Neural progenitor cell (in vitro differentiated cells): ENCODE data around the gene SLC25A29. TPM values are rescaled to one million over a fixed set of nuclear protein-coding genes. Genes with fewer than 3 reads are reported as not detected.
A peak's percentile ranks its signal among the peaks of the same experiment; 100 is the strongest.

ENCODE experiments used
- DNase-seq: peaks from one replicate; pipeline ENCODE4 v3.0.0-alpha.2; 2016; ENCODE audit warnings: low spot score
- H2AFZ ChIP-seq: fragments of 200-600 bp; sonication (generic); replicated peaks from 2 replicates; pipeline ENCODE4 v1.6.1; 2016; ENCODE audit warnings: antibody characterized with exemption
- H3F3A ChIP-seq: fragments of 200-600 bp; sonication (generic); 2 replicates; pipeline ENCODE4 v1.6.1; 2016; ENCODE audit warnings: antibody characterized with exemption, low read depth
- H3K27ac ChIP-seq: fragments of 200-600 bp; sonication (generic); 2 replicates; pipeline ENCODE4 v1.5.1; 2016; ENCODE audit warnings: mild to moderate bottlenecking
- H3K27me3 ChIP-seq: fragments of 200-600 bp; sonication (generic); 2 replicates; pipeline ENCODE4 v1.6.1; 2016; ENCODE audit warnings: mild to moderate bottlenecking, moderate library complexity
- H3K36me3 ChIP-seq: fragments of 200-600 bp; sonication (generic); 2 replicates; pipeline ENCODE4 v1.5.1; 2016
- H3K4me1 ChIP-seq: fragments of 200-600 bp; sonication (generic); 2 replicates; pipeline ENCODE4 v1.6.1; 2016; ENCODE audit warnings: mixed run types
- H3K4me2 ChIP-seq: fragments of 200-600 bp; sonication (generic); 2 replicates; pipeline ENCODE4 v1.6.1; 2016
- H3K4me3 ChIP-seq: fragments of 200-600 bp; sonication (generic); 2 replicates; pipeline ENCODE4 v1.5.1; 2016
- H3K79me2 ChIP-seq: fragments of 200-600 bp; sonication (generic); 2 replicates; pipeline ENCODE4 v1.6.1; 2016; ENCODE audit warnings: low read depth
- H3K9ac ChIP-seq: fragments of 200-600 bp; sonication (generic); 2 replicates; pipeline ENCODE4 v1.6.1; 2016
- H3K9me3 ChIP-seq: fragments of 200-600 bp; sonication (generic); 2 replicates; pipeline ENCODE4 v1.5.1; 2016; ENCODE audit warnings: low read depth
- H4K20me1 ChIP-seq: fragments of 200-600 bp; sonication (generic); 2 replicates; pipeline ENCODE4 v1.6.1; 2016; ENCODE audit warnings: low read depth
- H3K27ac Mint-ChIP-seq: 3 replicates; pipeline ENCODE4 v1.8.0; 2021; ENCODE audit warnings: mixed read lengths
- H3K27me3 Mint-ChIP-seq: 2 replicates; pipeline ENCODE4 v1.8.0; 2022; ENCODE audit warnings: low read depth, mild to moderate bottlenecking, inconsistent platforms, moderate library complexity, mixed read lengths; ENCODE audit not compliant: insufficient read depth
- H3K36me3 Mint-ChIP-seq: 3 replicates; pipeline ENCODE4 v1.8.0; 2021; ENCODE audit warnings: mixed read lengths
- H3K4me1 Mint-ChIP-seq: 3 replicates; pipeline ENCODE4 v1.8.0; 2021; ENCODE audit warnings: mixed read lengths
- H3K4me3 Mint-ChIP-seq: 3 replicates; pipeline ENCODE4 v1.8.0; 2021; ENCODE audit warnings: mild to moderate bottlenecking, moderate library complexity, mixed read lengths
- H3K9me3 Mint-ChIP-seq: 3 replicates; pipeline ENCODE4 v1.8.0; 2020; ENCODE audit warnings: mixed read lengths
- EZH2 ChIP-seq: fragments of 200-600 bp; sonication (generic); IDR thresholded peaks from 2 replicates; pipeline ENCODE4 v1.6.1; 2017; ENCODE audit warnings: antibody characterized with exemption, mild to moderate bottlenecking, moderate library complexity
- EZH2phosphoT487 ChIP-seq: fragments of 200-600 bp; sonication (generic); IDR thresholded peaks from 2 replicates; pipeline ENCODE4 v1.6.1; 2017; ENCODE audit warnings: antibody characterized with exemption
- total RNA-seq: library from RNA; depleted of rRNA; stranded (reverse); fragments of >200 nt; gene quantifications from 2 replicates; pipeline ENCODE4 v1.2.3, GENCODE V29; 2015; ENCODE audit warnings: low replicate concordance
- TF ChIP-seq, protein P1 (sequence below): fragments of 200-600 bp; sonication (generic); IDR thresholded peaks from 2 replicates; pipeline ENCODE4 v1.5.1; 2017; ENCODE audit warnings: antibody characterized with exemption, mild to moderate bottlenecking

The SLC25A29 gene
- total RNA-seq, 1 donor from 2014 or later: 103 TPM

DNA sequence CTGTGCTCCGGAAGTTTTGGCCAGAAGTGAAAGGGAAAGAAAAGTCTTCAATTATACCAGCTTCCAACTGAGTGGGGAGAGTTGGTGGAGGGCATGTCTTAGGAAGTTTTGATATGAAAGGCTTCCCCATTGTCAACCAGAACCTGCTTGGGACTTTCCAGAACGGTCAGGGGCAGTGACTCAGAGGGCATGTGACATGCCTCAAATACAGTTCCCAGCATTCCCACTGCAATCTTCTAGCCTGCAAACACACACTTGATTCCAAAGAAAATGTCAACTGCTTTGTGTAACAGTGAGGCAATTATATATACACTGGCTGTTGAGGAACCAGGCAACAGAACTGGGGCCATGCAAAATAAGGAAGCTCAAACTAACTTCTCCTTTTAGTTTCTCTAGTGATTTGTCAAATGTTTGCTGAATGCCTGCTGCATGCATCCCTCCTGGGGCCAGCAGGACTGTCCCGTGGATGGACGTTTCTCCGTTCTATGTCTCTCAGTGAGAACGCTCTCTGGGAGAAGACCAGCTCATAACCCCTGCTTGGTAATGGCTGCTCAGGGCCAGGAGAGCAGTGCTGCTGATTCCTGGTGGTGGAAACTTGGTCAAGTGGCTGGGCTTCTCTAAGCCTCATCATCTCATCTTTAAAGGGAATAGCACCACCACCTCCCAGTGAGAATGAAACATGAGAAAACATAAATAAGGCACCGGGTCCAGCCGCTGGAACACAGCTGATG is 35.2 kb upstream of the SLC25A29 start:
- Mint-ChIP-seq H3K4me1 (no peaks in the 10 kb centered on the region), H3K36me3 (peaks cover 17% of the 10 kb centered on the region), H3K4me3 (no peak overlapping the region), H3K27me3 (no peaks in the 10 kb centered on the region), H3K27ac (peak overlapping the region; percentile 5), H3K9me3 (peaks cover 2% of the 10 kb centered on the region)
- Histone ChIP-seq H4K20me1 (no peaks in the 10 kb centered on the region), H3K4me3 (no peak overlapping the region), H3K4me2 (no peak overlapping the region), H3K27ac (no peak overlapping the region), H3K79me2 (no peaks in the 10 kb centered on the region), H3F3A (no peaks in the 10 kb centered on the region), H3K36me3 (no peaks in the 10 kb centered on the region), H2AFZ (no peak overlapping the region), H3K9ac (no peak overlapping the region), H3K9me3 (no peaks in the 10 kb centered on the region), H3K27me3 (no peaks in the 10 kb centered on the region), H3K4me1 (no peaks in the 10 kb centered on the region)
- TF ChIP-seq EZH2: no peak
- TF ChIP-seq EZH2phosphoT487: no peak
- TF ChIP-seq, protein P1, sequence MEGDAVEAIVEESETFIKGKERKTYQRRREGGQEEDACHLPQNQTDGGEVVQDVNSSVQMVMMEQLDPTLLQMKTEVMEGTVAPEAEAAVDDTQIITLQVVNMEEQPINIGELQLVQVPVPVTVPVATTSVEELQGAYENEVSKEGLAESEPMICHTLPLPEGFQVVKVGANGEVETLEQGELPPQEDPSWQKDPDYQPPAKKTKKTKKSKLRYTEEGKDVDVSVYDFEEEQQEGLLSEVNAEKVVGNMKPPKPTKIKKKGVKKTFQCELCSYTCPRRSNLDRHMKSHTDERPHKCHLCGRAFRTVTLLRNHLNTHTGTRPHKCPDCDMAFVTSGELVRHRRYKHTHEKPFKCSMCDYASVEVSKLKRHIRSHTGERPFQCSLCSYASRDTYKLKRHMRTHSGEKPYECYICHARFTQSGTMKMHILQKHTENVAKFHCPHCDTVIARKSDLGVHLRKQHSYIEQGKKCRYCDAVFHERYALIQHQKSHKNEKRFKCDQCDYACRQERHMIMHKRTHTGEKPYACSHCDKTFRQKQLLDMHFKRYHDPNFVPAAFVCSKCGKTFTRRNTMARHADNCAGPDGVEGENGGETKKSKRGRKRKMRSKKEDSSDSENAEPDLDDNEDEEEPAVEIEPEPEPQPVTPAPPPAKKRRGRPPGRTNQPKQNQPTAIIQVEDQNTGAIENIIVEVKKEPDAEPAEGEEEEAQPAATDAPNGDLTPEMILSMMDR: no peak
- no peak for DNase-seq

DNA sequence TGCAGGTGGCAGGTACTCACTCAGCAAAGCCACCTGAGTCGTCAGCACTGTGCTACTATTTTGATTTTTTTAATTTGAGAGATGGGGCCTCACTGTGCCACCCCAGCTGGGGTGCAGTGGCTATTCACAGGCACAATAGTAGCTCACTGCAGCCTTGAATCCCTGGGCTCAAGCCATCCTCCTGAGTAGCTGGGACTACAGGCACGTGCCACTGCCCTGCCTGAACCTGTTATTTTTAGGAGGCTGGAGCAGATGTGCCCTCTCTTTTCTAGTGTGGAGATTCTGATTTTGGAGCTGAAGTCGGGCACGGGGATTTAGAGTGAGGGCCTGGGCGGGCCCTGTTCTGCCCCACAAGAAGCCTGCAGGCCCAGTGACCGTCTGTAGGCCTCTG is 34.2 kb upstream of the SLC25A29 start:
- H3K27ac Mint-ChIP-seq: no peak overlapping the region
- no peak overlapping the region for H3K27ac ChIP-seq
- no peaks in the 10 kb centered on the region for H4K20me1 ChIP-seq
- no peaks in the 10 kb centered on the region for H3K27me3 Mint-ChIP-seq
- H3K36me3 Mint-ChIP-seq: peaks cover 17% of the 10 kb centered on the region
- no peaks in the 10 kb centered on the region for H3K27me3 ChIP-seq
- H2AFZ ChIP-seq: no peak overlapping the region
- no peaks in the 10 kb centered on the region for H3K4me1 ChIP-seq
- H3K4me3 Mint-ChIP-seq: no peak overlapping the region
- TF ChIP-seq, protein P1: no peak
- TF ChIP-seq EZH2phosphoT487 (no peak), EZH2 (no peak)
- no peaks in the 10 kb centered on the region for H3K79me2 ChIP-seq
- H3K9ac ChIP-seq: no peak overlapping the region
- no peak for DNase-seq
- H3F3A ChIP-seq: no peaks in the 10 kb centered on the region
- H3K4me1 Mint-ChIP-seq: no peaks in the 10 kb centered on the region
- no peak overlapping the region for H3K4me3 ChIP-seq
- H3K4me2 ChIP-seq: no peak overlapping the region
- H3K9me3 Mint-ChIP-seq: peaks cover 2% of the 10 kb centered on the region
- no peaks in the 10 kb centered on the region for H3K36me3 ChIP-seq
- H3K9me3 ChIP-seq: no peaks in the 10 kb centered on the region

DNA sequence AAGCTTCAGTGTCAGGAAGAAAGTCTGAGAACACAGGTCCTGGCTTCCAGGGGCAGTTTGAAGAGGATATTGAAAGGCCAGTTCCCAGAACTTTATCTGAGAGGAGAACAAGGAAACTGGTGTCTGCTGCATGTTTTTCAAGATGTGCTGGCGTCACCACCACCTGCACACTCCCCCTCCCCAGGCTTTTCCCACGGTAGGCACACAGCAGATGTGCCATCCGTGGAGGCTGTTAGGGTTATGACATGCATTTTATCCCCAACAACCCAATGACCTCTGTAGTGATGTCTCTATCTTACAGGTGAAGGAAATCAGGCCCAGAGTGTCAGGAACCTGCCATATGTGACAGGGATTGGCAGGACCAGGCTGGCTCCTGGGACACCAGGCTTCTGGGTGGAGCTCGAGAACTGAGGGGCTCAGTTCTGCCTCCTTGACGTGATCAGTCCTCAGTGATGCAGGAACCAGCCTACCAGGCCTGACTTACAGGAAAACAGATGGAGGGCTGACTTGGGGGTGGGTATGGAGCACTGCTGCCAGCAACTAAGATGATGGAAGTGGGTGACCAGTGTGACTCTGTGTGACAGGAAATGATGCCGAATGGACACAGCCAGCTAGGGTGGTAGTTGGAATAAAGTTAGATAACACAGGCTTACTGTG is 33.6 kb upstream of the SLC25A29 start:
- Mint-ChIP-seq H3K27me3 (no peaks in the 10 kb centered on the region), H3K9me3 (peaks cover 2% of the 10 kb centered on the region), H3K36me3 (peaks cover 17% of the 10 kb centered on the region), H3K4me1 (no peaks in the 10 kb centered on the region), H3K27ac (no peak overlapping the region), H3K4me3 (no peak overlapping the region)
- H3K4me1 ChIP-seq: no peaks in the 10 kb centered on the region
- H3K27me3 ChIP-seq: no peaks in the 10 kb centered on the region
- TF ChIP-seq EZH2 (no peak), EZH2phosphoT487 (no peak)
- TF ChIP-seq, protein P1: no peak
- H3K4me3 ChIP-seq: no peak overlapping the region
- H3F3A ChIP-seq: no peaks in the 10 kb centered on the region
- no peaks in the 10 kb centered on the region for H3K79me2 ChIP-seq
- no peak overlapping the region for H3K27ac ChIP-seq
- H3K9me3 ChIP-seq: no peaks in the 10 kb centered on the region
- H4K20me1 ChIP-seq: no peaks in the 10 kb centered on the region
- no peak overlapping the region for H3K4me2 ChIP-seq
- H3K36me3 ChIP-seq: no peaks in the 10 kb centered on the region
- DNase-seq: no peak
- no peak overlapping the region for H2AFZ ChIP-seq
- H3K9ac ChIP-seq: no peak overlapping the region
